HG02623 (cell line): Measurements from ENCODE around the gene TACR2.

Experiments
- ATAC-seq: cut with Tn5 transposase; IDR thresholded peaks from one replicate; pipeline ENCODE4 v1.9.1; 2021; ENCODE audit warnings: moderate library complexity; ENCODE audit not compliant: unreplicated experiment

The TACR2 gene

DNA sequence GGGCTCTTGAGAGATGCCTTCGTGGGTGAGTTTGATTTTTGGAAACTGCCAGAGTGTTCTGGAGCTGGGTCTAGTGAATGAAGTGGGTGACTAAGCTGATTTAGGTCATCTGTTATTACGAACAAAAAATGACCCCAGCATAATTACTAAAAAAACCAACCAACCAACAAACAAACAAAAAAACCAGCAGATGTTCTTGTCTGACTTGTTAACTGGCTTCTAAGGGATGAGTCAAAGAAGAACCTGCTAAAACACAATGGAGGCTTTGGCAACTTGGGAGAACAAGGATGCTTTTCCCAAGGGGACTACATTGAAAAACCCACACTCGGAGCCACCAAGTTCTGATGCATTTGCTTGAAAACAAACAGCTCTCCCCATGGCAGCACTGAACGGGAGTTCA is 11.5 kb downstream of the TACR2 start:
- ATAC-seq, result no peak

GRCh38 chr10:69404786-69405185 is 11.9 kb downstream of the TACR2 start:
- ATAC-seq, result no peak

GRCh38 chr10:69403519-69403918 is 13.2 kb downstream of the TACR2 start:
- no peak for ATAC-seq

- ATAC-seq, result no peak
These were observed 13.7 kb downstream of the TACR2 start for GRCh38 chr10:69403066-69403465.

DNA sequence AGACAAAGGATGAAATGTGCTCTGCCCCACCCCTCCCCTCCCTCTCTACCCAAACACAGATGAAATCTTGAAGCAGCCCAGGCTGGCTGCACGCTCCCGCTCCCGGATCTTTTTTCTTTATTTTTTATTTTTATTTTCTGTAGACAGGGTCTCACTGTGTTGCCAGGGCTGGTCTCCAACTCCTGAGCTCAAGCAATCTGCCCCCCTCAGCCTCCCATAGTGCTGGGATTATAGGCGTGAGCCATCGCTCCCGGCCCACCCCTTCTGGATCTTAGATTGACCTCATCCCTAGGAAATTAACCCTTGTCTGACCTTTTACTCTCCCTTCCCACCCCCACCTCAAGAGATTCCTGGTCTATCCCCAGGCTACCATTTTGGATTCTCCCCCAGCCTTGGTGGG is 14.3 kb downstream of the TACR2 start:
- no peak for ATAC-seq

GRCh38 chr10:69401416-69401815 is 15.3 kb downstream of the TACR2 start:
- no peak for ATAC-seq

GRCh38 chr10:69400936-69401335 is 15.8 kb downstream of the TACR2 start:
- ATAC-seq, result no peak

DNA sequence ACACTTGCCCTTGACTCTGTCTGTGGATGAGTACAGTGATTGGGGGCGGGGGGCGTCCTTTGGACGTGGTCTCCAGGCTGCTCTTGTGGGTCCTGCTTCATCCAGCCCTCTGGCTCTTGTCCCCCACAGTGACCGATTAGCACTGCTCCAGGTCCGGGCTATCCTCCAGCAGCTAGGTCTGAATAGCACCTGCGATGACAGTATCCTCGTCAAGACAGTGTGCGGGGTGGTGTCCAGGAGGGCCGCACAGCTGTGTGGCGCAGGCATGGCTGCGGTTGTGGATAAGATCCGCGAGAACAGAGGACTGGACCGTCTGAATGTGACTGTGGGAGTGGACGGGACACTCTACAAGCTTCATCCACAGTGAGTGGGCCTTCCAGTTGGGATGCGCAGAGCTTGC is 18.3 kb downstream of the TACR2 start:
- no peak for ATAC-seq

DNA sequence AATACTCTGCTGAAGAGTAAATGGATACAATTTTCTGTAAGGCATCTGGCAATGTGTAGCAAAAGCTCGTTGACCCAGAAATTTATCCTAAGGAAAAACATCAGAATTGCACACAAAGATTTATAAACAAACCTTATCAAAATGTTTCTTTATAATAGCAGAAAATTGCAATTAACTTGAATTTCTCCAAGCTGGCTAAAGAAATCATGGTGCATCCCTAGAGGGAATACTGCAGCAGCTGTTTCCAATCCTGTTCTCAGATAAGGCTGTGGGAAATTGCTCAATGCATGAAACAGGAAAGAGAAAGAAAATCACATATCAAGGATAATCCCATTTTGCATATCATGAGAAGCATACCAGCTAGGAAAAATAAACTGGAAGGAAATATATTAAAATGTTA is 18.7 kb downstream of the TACR2 start:
- ATAC-seq, result no peak

- no peak for ATAC-seq
These were observed 22.7 kb downstream of the TACR2 start for GRCh38 chr10:69394020-69394419.

- peak; percentile 77 for ATAC-seq
These were observed 24.2 kb downstream of the TACR2 start for GRCh38 chr10:69392481-69393000.

- ATAC-seq, result no peak
These were observed 25.6 kb downstream of the TACR2 start for GRCh38 chr10:69391158-69391557.

- ATAC-seq, result no peak
These were observed 26.8 kb downstream of the TACR2 start for GRCh38 chr10:69389827-69390490.

GRCh38 chr10:69388488-69388887 is 28.2 kb downstream of the TACR2 start:
- ATAC-seq, result no peak

DNA sequence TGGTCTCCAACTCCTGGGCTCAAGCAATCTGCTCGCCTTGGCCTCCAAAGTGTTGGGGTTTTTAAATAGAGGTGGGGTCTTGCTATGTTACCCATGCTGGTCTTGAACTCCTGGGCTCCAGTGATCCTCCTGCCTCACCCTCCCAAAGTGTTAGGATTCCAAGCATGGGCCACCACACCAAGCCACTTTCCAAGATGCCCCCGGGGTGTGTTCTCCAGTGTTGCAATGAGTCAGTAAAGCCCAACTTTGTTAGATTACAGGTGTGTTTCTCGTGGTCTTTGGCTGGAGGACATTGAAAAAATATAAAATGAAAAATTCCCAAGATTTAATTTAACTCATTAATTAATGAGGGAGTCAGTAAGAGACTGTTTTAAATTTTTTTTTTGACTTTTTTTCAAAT is 29.2 kb downstream of the TACR2 start:
- ATAC-seq, result no peak

GRCh38 chr10:69385454-69386350 is 31.0 kb downstream of the TACR2 start:
- no peak for ATAC-seq

GRCh38 chr10:69384320-69384719 is 32.4 kb downstream of the TACR2 start:
- ATAC-seq, result no peak

DNA sequence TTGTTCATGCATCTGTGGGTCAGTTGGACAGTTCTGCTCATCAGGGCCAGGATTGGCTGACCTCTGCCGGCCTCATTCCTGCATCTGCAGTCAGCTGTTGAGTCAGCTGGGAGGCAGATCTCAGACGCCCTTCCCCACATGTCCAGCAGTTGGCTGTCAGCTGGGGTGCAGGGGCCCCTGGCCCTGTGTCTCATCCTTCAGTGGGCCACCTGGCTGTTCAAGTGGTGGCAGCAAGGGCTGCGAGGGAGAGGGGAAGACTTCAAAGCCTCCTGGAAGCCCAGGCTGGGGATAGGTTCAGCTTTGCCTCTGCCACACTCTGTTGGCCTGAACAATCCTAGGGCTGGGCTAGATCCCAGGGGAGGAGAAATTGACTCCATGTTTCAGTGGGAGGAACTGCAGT is 33.2 kb downstream of the TACR2 start:
- no peak for ATAC-seq

- ATAC-seq, result no peak
These were observed 34.2 kb downstream of the TACR2 start for GRCh38 chr10:69382382-69383117.

DNA sequence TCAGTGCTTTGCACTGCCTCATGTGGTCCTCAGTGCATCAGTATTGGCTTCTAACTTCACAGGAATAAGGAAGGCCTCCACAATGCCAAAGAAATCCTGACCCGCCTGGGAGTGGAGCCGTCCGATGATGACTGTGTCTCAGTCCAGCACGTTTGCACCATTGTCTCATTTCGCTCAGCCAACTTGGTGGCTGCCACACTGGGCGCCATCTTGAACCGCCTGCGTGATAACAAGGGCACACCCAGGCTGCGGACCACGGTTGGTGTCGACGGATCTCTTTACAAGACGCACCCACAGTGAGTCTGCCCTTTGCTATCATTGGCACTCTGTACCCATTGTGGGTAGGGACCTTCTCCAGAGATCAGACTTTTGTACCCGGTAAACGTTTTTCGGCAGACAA is 36.9 kb downstream of the TACR2 start:
- no peak for ATAC-seq

DNA sequence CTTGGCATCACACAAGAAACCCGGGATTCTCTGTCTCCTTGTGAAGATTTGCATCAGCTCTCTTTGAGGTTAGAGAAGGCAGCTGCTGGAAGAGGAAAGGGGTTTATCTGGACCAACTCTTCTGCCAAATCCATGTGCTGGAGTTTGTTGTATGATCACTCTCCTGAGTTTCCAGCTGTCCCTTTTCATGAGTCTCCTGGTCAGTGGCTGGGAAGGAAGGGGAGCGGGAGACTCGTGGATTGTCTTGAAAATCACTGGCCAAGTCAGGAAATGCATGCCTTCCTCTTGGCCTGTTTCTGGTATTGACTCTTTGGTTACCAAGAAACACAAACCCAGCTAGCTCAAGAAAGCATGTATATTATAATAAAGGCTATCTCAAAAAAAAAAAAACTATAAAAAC is 38.8 kb downstream of the TACR2 start:
- no peak for ATAC-seq
